ENCODE results near the gene HDAC4.

Gene HDAC4

GRCh38 chr2:239383036-239383758, 17.6 kb downstream of the HDAC4 start:
- DNase-seq: no peak

- DNase-seq: no peak
These were observed 18.4 kb downstream of the HDAC4 start for GRCh38 chr2:239382384-239382880.

DNA sequence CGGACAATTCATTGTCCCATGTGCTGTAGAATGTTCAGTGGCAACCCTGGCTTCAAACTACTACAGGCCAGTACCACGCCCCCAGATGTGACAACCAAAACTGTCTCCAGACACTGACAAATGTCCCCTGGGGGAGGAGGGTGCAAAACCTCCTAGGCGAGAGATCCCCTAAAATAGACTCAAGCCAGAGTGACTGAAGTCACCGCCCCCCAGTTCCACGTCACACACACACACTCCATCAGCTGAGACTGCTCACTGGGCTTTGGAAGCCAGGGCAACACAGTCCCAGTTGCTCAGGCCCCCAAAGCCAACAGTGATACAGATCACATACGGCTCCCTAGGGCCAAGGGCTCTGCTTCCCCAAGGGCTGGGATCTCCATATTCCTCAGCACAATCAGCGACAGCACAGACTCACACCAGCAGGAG, 19.1 kb downstream of the HDAC4 start:
- no peak for DNase-seq

DNA sequence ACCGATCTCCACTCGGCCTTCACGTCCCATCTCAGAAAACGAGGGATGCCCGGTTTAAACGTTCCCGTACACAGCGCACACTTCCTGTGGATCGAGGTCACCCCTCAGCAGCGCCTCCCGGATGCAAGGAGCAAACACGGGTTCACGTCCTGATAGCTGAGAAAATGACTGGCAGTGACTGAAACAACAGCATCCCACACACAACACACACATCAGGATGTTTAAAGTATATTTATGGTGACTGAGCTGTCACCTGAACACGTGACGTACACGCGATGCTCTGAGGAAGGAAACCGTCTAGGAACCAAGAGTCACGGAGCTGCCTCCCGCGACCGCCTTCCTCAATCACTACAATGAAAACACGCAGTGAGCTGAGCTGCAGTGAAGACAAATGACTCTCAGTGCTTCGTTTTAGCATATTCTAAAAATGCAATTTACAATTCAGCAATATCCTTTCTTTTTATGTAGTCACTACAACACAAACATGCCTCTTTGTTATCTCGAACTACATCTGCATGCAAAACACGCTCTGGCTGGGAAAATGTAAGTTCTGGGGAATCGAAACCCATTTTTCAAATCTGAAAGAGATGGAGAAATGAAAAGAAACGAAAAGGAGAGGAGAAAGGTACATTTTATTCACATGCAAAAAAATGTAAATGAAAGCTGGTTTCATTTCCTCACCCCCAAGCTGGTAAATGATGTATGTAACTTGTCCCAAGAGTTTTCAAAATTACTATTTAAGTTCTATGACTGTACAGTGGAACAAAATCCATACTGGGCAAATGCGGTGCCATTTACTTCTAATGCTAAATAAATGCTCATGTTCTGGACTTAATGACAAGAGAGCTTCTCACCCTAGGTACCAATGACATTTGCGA, 19.8 kb downstream of the HDAC4 start:
- DNase-seq: no peak

DNA sequence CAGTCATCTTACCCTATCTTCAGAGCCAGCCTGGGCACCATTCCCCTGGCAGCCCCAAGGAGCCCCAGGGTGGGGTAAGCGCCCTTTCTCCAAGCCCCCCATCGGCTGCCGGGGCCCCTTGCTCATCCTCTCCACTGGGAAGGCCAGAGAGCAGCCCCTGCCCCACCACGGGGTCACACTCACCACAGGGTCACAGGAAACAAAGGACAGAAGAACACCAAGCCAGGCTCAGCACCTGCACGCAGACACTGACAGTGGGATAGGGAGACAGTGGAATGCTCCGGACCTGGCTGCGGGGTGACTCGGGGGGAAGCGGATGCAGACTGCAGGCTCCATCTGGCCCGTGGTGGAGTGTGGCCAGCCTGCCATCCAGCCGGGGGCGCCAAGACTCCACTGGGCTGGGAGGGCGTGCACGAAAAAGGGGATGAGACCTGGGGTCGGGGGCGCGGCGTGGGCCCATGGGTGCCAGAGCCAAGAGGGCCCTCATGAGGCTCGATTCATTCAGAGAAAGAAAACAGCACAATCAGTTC, 21.1 kb downstream of the HDAC4 start:
- DNase-seq: no peak

DNA sequence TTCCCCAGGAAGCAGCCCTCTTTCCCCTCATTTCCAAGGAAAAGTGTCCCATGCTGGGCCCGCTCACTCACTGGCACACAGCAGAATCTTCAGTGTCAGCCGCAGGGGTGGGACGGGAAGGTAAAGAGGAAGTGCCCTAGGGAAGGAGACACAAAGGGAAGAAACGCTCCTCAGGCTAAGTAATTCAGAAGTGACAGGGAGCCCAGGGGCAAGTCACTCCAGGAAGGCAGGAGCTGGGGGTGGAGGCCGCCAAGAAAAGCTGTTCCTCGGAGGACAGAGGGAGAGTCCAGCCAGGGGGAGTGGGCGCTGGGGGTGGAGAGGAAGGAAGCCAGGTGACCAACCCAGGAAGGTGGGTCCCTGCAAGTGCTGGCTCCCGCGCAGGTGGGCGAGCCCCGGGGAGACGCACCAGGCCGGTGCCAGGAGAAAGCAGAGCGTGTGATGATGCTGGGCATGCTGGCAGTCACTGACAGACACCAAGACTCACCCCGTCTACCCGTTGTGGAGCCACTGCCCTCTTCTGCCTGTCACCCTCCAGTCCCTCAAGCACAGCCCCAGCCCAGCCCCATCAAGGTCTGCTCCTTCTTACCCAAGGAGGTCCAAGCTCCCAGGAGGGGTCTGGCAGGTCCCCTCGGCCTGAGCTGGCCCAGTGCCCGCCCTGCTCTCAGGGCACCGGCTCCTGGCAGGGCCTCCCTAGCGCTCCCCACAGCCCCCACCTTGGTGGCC, 21.7 kb downstream of the HDAC4 start:
- DNase-seq: no peak

- DNase-seq: no peak
These were observed 22.6 kb downstream of the HDAC4 start for GRCh38 chr2:239378021-239378917.

GRCh38 chr2:239377591-239377990, 23.2 kb downstream of the HDAC4 start:
- DNase-seq: no peak

- no peak for DNase-seq
These were observed 23.8 kb downstream of the HDAC4 start for GRCh38 chr2:239376942-239377531.

DNA sequence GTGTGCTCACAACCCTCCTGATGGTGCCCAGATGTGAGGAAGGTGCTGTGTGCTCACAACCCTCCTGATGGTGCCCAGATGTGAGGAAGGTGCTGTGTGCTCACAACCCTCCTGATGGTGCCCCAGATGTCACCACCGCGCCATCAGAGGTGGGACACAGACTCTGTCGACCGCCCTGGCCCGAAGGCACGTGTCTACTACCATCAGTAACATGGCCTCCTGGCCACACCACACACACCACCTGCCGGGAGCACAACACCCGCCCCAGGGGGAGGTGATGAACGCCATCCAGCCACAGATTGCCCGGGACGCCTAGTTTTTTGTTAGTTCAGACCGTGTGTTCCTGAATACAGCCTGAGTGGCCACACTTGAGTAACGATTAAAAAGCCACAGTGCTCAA, 24.5 kb downstream of the HDAC4 start:
- DNase-seq: no peak

- no peak for DNase-seq
These were observed 25.4 kb downstream of the HDAC4 start for GRCh38 chr2:239375278-239376061.

GRCh38 chr2:239374896-239375277, 25.9 kb downstream of the HDAC4 start:
- no peak for DNase-seq

- no peak for DNase-seq
These were observed 28.0 kb downstream of the HDAC4 start for GRCh38 chr2:239372835-239373234.

DNA sequence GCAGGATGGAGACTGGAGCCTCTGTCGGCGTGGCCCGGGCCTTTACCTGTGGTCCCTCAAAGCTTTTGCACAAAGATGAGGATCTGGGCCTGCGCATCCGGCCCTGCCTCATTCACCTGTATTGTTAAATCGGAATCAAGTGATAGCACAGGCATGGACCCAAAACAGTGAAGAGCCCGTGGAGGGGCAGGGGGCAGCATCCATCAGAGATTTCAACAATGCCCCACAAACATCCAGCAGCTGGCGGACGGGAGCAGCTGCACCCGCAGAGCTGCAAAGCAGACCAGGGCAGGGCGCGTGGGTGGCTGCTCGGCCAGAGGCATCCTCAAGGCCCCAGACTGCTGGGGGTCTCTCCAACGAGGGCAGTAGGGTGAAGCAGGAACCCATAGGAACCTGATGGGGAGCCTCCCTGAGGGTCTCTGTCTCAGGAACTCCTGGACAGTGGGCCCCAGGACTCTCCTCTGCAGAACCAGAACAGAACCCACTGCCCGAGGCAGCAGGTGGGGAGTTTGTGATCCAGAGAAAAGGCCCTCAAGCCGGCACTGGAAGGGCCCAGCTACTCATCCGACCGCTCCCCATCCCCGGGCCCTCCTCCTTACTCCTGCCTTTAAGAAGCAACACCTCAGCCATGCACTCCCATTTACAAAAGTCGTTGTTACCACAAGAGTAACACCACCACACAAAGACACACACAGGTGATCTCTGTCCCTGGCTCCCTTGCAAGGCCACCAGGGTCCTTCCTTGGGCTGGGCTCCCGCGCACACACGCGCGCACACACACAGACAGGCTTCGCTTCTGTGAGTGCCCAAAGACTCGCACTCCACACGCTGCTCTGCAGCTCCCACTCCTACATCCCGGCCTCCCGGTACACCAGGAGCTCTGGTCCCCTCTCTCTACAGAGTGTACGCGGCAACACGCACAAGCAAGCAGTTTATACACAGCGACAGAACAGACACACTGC, 28.8 kb downstream of the HDAC4 start:
- no peak for DNase-seq

DNA sequence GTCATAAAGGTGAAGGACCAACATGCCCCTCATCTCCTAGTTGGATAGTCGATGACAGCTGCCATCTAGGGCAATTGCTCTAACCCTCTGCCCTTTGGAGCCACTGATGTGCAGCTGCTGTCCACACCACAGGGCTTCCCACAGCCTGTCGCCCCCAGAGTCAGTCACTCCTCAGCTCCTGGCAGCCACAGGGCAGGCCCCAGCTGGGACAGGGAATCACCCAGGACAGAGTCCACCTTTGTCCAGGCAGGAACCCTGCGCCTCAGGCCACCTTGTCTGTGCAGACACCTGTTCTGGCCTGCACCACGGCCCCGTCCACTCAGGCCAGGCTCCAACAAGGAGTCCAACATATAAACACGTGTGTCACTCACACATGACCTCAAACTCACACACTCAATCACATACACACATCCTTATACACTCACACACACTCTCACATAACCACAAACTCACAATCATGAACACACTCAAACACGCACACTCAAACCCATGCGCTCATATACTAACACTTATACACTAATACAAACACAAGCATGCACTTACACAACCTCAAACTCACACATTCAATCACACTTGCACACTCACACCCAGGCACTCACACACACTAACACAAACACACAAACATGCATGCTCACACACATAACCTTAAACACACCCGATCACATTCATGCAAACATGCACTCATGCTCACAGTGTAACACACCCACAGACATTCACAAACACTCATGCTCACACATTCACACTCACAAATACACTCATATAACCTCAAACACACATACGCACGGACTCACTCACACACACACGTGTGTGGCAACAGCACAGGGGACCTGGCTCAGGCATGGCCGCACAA, 29.7 kb downstream of the HDAC4 start:
- no peak for DNase-seq

DNA sequence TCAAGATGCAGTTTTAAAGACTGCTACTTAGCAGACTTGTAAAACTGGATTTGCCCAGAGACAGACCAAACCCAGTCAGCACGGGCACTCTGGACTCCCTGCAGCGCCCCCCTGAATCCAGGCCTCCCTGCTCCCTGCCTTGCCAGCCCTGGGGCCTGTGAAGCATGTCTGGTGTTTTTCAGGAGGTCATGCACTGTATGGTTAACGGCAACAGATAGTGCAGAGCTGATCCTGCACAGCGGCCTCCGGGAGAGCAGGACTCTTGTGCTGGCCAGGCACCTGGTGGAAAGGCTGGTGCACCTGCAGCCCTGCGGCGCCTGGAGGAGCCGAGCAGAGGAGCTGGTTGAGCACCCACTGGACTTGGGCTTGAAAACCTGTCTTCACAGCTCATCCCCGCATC, 30.4 kb downstream of the HDAC4 start:
- no peak for DNase-seq

DNA sequence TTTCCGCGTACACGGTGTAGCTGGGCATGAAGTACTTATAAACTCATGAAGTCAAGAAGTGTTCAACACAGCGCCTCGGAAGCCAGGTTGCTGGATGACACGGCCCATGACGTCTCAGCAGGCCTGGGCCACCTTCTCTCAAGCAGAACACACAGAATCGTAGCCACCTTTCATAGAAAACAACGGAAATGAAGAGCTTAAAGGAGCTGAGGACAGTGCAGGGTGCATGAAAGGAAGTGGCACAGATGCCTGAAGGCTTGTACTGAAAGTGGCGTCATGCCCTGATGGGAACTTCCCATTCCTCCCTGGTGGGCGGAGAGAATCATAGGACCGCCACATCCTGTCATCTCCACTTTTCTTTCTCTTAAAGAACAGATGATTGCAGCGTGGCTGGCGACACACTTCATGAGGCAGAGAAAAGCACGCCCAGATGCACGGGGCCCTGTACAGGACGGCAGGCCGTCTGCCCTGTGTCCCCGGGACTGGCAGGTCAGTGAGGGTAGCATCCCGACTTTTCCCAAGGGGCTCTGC, 31.1 kb downstream of the HDAC4 start:
- no peak for DNase-seq

DNA sequence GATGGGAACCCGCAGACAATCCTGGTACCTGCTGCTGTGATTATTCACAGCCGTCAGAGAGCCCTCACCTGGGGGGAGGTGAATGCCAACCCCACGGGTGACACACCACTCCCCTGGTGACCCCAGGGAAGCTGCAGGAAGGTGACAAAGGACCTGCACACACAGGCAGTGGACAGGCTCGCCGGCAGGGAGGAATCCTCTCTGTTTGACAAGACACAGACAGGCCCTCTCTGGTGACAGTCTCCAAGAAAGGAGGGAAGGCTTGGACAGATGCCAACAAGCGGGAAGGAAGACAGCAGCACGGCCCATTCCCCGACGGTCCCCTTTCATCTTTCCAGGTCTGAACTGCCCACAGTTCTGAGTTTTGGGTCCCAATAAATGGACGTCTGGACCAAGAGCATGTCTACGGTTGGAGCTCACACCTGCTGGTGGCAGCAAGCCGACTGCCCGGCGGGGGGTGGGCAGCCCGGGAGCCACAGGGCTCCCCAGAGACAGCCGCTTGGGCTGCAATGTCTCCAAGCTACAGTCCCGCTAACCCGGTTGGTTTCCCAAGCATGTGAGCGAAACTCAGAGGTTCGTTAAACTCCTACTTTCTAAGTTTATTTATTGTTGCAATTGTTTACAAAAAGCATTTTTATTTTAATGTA, 31.8 kb downstream of the HDAC4 start:
- no peak for DNase-seq

All from amniotic stem cell (primary cell).